ENCODE results near the gene CENPX.

- no peak for TF ChIP-seq CTCF (IDR thresholded peaks at IDR 0.05)
- TF ChIP-seq SIN3A (IDR thresholded peaks at IDR 0.05; ENCODE audit: borderline replicate concordance, insufficient read depth, low read depth, low read length), result no peak
These were observed 40.3 kb upstream of the CENPX start for GRCh38 chr17:82062984-82063368.
